K562 (cell line): ENCODE measurements around the gene EZH1. TPM values are rescaled to one million over a fixed set of nuclear protein-coding genes. Genes with fewer than 3 reads are reported as not detected.

ENCODE experiments used
- ASH1L ChIP-seq: fragments of 450-650 bp; IDR thresholded peaks from 2 replicates; pipeline ENCODE4 v1.6.1; 2018; ENCODE audit warnings: borderline replicate concordance, mild to moderate bottlenecking, low read depth; ENCODE audit not compliant: partially characterized antibody
- ATF3 ChIP-seq, 2 experiments: fragments of 450-650 bp in 1 of 2; sonication (generic) in 1 of 2; formaldehyde crosslinking in 1 of 2; IDR thresholded peaks in 1 of 2; conservative IDR thresholded peaks in 1 of 2; 2 replicates each; pipeline versions ENCODE4 v1.6.1 to v1.8.1; 2016 to 2023; ENCODE audit warnings: mild to moderate bottlenecking in 2 of 2, moderate library complexity in 2 of 2, inconsistent platforms in 1 of 2, missing genetic modification reagents in 1 of 2
- DPF2 ChIP-seq: fragments of 450-650 bp; IDR thresholded peaks from 2 replicates; pipeline ENCODE4 v1.6.1; 2016
- HOXB6 ChIP-seq: fragments of 250-450 bp; sonication (Bioruptor Pico); IDR thresholded peaks from 2 replicates; pipeline ENCODE4 v1.5.1; 2022; ENCODE audit warnings: mild to moderate bottlenecking, borderline replicate concordance
- IFI16 ChIP-seq: fragments of 250-450 bp; sonication (Bioruptor Pico); IDR thresholded peaks from 2 replicates; pipeline ENCODE4 v2.1.2; 2022; ENCODE audit warnings: mild to moderate bottlenecking, inconsistent platforms
- ILF3 ChIP-seq: fragments of 450-650 bp; IDR thresholded peaks from 2 replicates; pipeline ENCODE4 v1.6.1; 2018; ENCODE audit warnings: antibody characterized with exemption, mild to moderate bottlenecking, moderate library complexity, borderline replicate concordance
- MBD1 ChIP-seq: fragments of 250-450 bp; sonication (Bioruptor Pico); IDR thresholded peaks from 2 replicates; pipeline ENCODE4 v1.8.0; 2022; ENCODE audit warnings: inconsistent platforms
- MCM2 ChIP-seq: fragments of 450-650 bp; IDR thresholded peaks from 2 replicates; pipeline ENCODE4 v1.6.1; 2017; ENCODE audit warnings: low read depth, mild to moderate bottlenecking
- NR2C1 ChIP-seq, 2 experiments: fragments of 450-650 bp; IDR thresholded peaks; 2 replicates each; pipeline ENCODE4 v1.6.1; 2017; ENCODE audit warnings: mild to moderate bottlenecking in 2 of 2, antibody characterized with exemption in 1 of 2, inconsistent platforms in 1 of 2, missing compliant biosample characterization in 1 of 2, missing genetic modification characterization in 1 of 2
- PKNOX1 ChIP-seq: fragments of 450-650 bp; IDR thresholded peaks from 2 replicates; pipeline ENCODE4 v1.6.1; 2016
- PURB ChIP-seq: sonication (generic); formaldehyde crosslinking; IDR thresholded peaks from 2 replicates; pipeline ENCODE4 v1.9.0; 2021; ENCODE audit warnings: low read depth, mild to moderate bottlenecking, missing genetic modification reagents
- SIN3A ChIP-seq, 2 experiments: fragments of 150-350 bp in 1 of 2; IDR thresholded peaks; 2 replicates each; pipeline ENCODE4 v1.6.1; 2011 to 2016; ENCODE audit warnings: borderline replicate concordance in 2 of 2, low read depth in 2 of 2, low read length in 2 of 2, mild to moderate bottlenecking in 2 of 2, moderate library complexity in 2 of 2; ENCODE audit not compliant: control insufficient read depth in 1 of 2
- SIX5 ChIP-seq, 2 experiments: IDR thresholded peaks; 2 replicates each; pipeline ENCODE4 v1.6.1; 2011; ENCODE audit warnings: low read length in 2 of 2, borderline replicate concordance in 1 of 2, low read depth in 1 of 2, mild to moderate bottlenecking in 1 of 2, moderate library complexity in 1 of 2; ENCODE audit not compliant: insufficient read depth in 1 of 2
- SMARCC2 ChIP-seq: fragments of 450-650 bp; IDR thresholded peaks from 2 replicates; pipeline ENCODE4 v1.6.1; 2017; ENCODE audit warnings: antibody characterized with exemption, moderate library complexity, mild to moderate bottlenecking, low read depth
- SUPT5H ChIP-seq: fragments of 450-650 bp; IDR thresholded peaks from 2 replicates; pipeline ENCODE4 v1.6.1; 2016
- TCF7L2 ChIP-seq: fragments of 150-350 bp; IDR thresholded peaks from 2 replicates; pipeline ENCODE4 v1.6.1; 2016; ENCODE audit warnings: low read depth, mild to moderate bottlenecking, low read length, moderate library complexity
- TFAM ChIP-seq: fragments of 250-450 bp; sonication (Bioruptor Pico); conservative IDR thresholded peaks from 2 replicates; pipeline ENCODE4 v1.5.0; 2021; ENCODE audit warnings: mild to moderate bottlenecking, moderate library complexity
- ZBTB34 ChIP-seq: fragments of 250-450 bp; sonication (Bioruptor Pico); IDR thresholded peaks from 2 replicates; pipeline ENCODE4 v1.8.0; 2021; ENCODE audit warnings: mild to moderate bottlenecking, moderate library complexity
- ZC3H11A ChIP-seq: IDR thresholded peaks from 2 replicates; pipeline ENCODE4 v1.6.1; 2012; ENCODE audit warnings: low read depth, low read length, improper control_type of control experiment
- ZNF24 ChIP-seq: fragments of 450-650 bp; IDR thresholded peaks from 2 replicates; pipeline ENCODE4 v1.6.1; 2016
- ZNF449 ChIP-seq: fragments of 250-450 bp; sonication (Bioruptor Pico); IDR thresholded peaks from 2 replicates; pipeline ENCODE4 v1.8.0; 2022; ENCODE audit warnings: moderate library complexity, mild to moderate bottlenecking, inconsistent platforms
- polyA plus RNA-seq, 8 experiments: library from polyadenylated mRNA; depleted of rRNA in 4 of 8; stranded (reverse) in 5 of 8; unstranded in 3 of 8; fragments of >200 nt; fragmentation: Nextera tagmentation in 2 of 8; fragmentation: Illumina TruSeq in 1 of 8; extraction: Ambion mirVana in 2 of 8; extraction: Trizol in 1 of 8; gene quantifications; 2 replicates each; pipeline versions ENCODE4 v1.2.1 to v1.2.3, GENCODE V29; 2011 to 2014; ENCODE audit warnings: inconsistent platforms in 1 of 8, missing spikeins in 1 of 8
- total RNA-seq, 7 experiments: library from RNA; depleted of rRNA in 6 of 7; stranded (reverse); fragments of >200 nt in 6 of 7; fragmentation: Illumina TruSeq in 2 of 7; extraction: Trizol in 2 of 7; gene quantifications; 2 replicates each; pipeline versions ENCODE4 v1.2.1 to v1.2.3, GENCODE V29; 2011 to 2021; ENCODE audit warnings: low replicate concordance in 1 of 7

EZH1 gene
- total and polyA plus RNA-seq, 9 of the 15 experiments (the other 6 are each of a cell fraction or from before 2014, with no cell fraction given), result 8.6 to 40.8 (median 22.9) TPM

- TF ChIP-seq MBD1 (no peak), SIX5 (IDR thresholded peaks at IDR 0.05; ENCODE audit: borderline replicate concordance in 1 of 2, insufficient read depth in 1 of 2, low read depth in 1 of 2, low read length in 2 of 2) (no peak), TCF7L2 (no peak; the same call in 1 of the 2 replicates), NR2C1 (IDR thresholded peaks at IDR 0.05) (peak; percentile 65), NR2C1 (tag; IDR thresholded peaks at IDR 0.05) (peak; percentile 77), SIN3A (IDR thresholded peaks at IDR 0.05; ENCODE audit: borderline replicate concordance in 2 of 2, control insufficient read depth in 1 of 2, low read depth in 2 of 2, low read length in 2 of 2) (peak; percentile 42 to 68; a peak in 2 of 4 replicates), ZBTB34 (no peak), TFAM (no peak), ZNF449 (CRISPR knock-in tag) (peak; percentile 85), HOXB6 (CRISPR knock-in tag) (no peak), SMARCC2 (peak; percentile 98), PKNOX1 (peak; percentile 90), ILF3 (peak; percentile 81; the same call in 1 of the 2 replicates), PURB (CRISPR knock-in tag) (no peak), ASH1L (no peak), MCM2 (no peak), ZC3H11A (peak; percentile 42; the same call in 1 of the 2 replicates), SUPT5H (no peak), ATF3 (IDR thresholded peaks at IDR 0.05) (peak; percentile 60), ATF3 (CRISPR knock-in tag; conservative IDR thresholded peaks at IDR 0.05) (peak; percentile 81), ZNF24 (peak; percentile 85), IFI16 (CRISPR knock-in tag) (no peak), DPF2 (peak; percentile 100)
Observed at GRCh38 chr17:42698736-42699414, 46.0 kb downstream of the EZH1 start (continued).
